Astrocyte (in vitro differentiated cells and primary cell): ENCODE results near the gene MT1H. TPM values are rescaled to one million over a fixed set of nuclear protein-coding genes. Genes with fewer than 3 reads are reported as not detected.

Experiments
- DNase-seq: peaks from one replicate; pipeline ENCODE4 v3.0.0-alpha.2; 2010; ENCODE audit warnings: low read depth
- FAIRE-seq: peaks from 2 replicates; lab custom pipeline; 2011; peaks lifted over from hg19 to GRCh38; lab: Jason Lieb, UNC
- H2AFZ ChIP-seq: 2 replicates; pipeline ENCODE4 v1.6.0; 2012; ENCODE audit warnings: low read depth, low read length, inconsistent platforms
- H3K27ac ChIP-seq: 2 replicates; pipeline ENCODE4 v1.5.1; 2011; ENCODE audit warnings: low read depth, low read length, inconsistent platforms
- H3K27me3 ChIP-seq: 2 replicates; pipeline ENCODE4 v1.6.0; 2011; ENCODE audit warnings: low read length, inconsistent platforms; ENCODE audit not compliant: insufficient read depth
- H3K36me3 ChIP-seq: 2 replicates; pipeline ENCODE4 v1.5.1; 2011; ENCODE audit warnings: low read length, inconsistent platforms; ENCODE audit not compliant: insufficient read depth
- H3K4me1 ChIP-seq: 2 replicates; pipeline ENCODE4 v1.5.1; 2011; ENCODE audit warnings: low read length, inconsistent platforms; ENCODE audit not compliant: insufficient read depth
- H3K4me2 ChIP-seq: 2 replicates; pipeline ENCODE4 v1.6.0; 2012; ENCODE audit warnings: low read length, inconsistent platforms
- H3K4me3 ChIP-seq: 2 replicates; pipeline ENCODE4 v1.5.1; 2011; ENCODE audit warnings: low read depth, mild to moderate bottlenecking, low read length, inconsistent platforms; ENCODE audit not compliant: insufficient read depth
- H3K79me2 ChIP-seq: 2 replicates; pipeline ENCODE4 v1.6.0; 2012; ENCODE audit warnings: mild to moderate bottlenecking, low read length, inconsistent platforms; ENCODE audit not compliant: insufficient read depth
- H3K9ac ChIP-seq: 2 replicates; pipeline ENCODE4 v1.6.0; 2012; ENCODE audit warnings: mild to moderate bottlenecking, low read length, inconsistent platforms
- H3K9me3 ChIP-seq: 2 replicates; pipeline ENCODE4 v1.5.1; 2012; ENCODE audit warnings: low read depth, mild to moderate bottlenecking, low read length, inconsistent platforms; ENCODE audit not compliant: insufficient read depth
- H4K20me1 ChIP-seq: 2 replicates; pipeline ENCODE4 v1.6.0; 2012; ENCODE audit warnings: low read length, inconsistent platforms; ENCODE audit not compliant: insufficient read depth
- H3K27ac Mint-ChIP-seq: one replicate; pipeline ENCODE4 v1.8.0; 2021; ENCODE audit warnings: mild to moderate bottlenecking, mixed read lengths; ENCODE audit not compliant: unreplicated experiment
- H3K27me3 Mint-ChIP-seq: one replicate; pipeline ENCODE4 v1.8.0; 2021; ENCODE audit warnings: low read depth, mixed read lengths; ENCODE audit not compliant: unreplicated experiment
- H3K36me3 Mint-ChIP-seq: one replicate; pipeline ENCODE4 v1.8.0; 2021; ENCODE audit warnings: low read depth, mixed read lengths; ENCODE audit not compliant: unreplicated experiment
- H3K4me1 Mint-ChIP-seq: one replicate; pipeline ENCODE4 v1.8.0; 2021; ENCODE audit warnings: low read depth, mixed read lengths; ENCODE audit not compliant: unreplicated experiment
- H3K4me3 Mint-ChIP-seq: one replicate; pipeline ENCODE4 v1.8.0; 2021; ENCODE audit warnings: mild to moderate bottlenecking, moderate library complexity, mixed read lengths; ENCODE audit not compliant: unreplicated experiment
- H3K9me3 Mint-ChIP-seq: one replicate; pipeline ENCODE4 v1.8.0; 2021; ENCODE audit warnings: mild to moderate bottlenecking, mixed read lengths; ENCODE audit not compliant: unreplicated experiment
- EZH2 ChIP-seq: IDR thresholded peaks from 2 replicates; pipeline ENCODE4 v1.6.1; 2012; ENCODE audit warnings: mild to moderate bottlenecking, low read length, inconsistent platforms; ENCODE audit not compliant: insufficient read depth
- total RNA-seq: library from RNA; stranded (reverse); gene quantifications from 2 replicates; pipeline ENCODE4 v1.2.1, GENCODE V29; 2021
- TF ChIP-seq, protein P1 (sequence below): IDR thresholded peaks from 2 replicates; pipeline ENCODE4 v1.5.1; 2011; ENCODE audit warnings: low read depth, mild to moderate bottlenecking, inconsistent platforms, low read length, moderate library complexity; ENCODE audit not compliant: insufficient read depth

The MT1H gene
- total RNA-seq, 1 donor from 2014 or later, result not detected

DNA sequence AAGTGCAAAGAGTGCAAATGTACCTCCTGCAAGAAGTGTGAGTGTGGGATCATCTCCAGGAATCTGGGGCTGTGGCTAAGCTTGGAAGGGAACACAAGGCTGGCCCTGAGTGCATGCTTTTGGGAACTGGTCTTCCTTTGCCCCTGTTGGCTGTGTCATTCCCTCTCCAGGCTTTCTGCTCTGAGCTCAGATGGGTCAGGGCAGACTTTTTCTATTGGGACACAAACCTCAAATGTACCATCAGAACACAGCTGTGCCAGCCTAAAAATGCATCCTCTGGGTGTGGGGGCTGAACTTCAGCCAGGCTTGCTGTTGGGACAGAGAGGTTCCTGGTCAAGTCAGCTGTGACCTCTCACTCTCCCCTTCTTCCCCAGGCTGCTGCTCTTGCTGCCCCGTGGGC lies 17.0 kb upstream of the MT1H start:
- Histone ChIP-seq H3K9me3 (no peaks in the 10 kb centered on the region), H3K9ac (no peak overlapping the region), H3K4me3 (no peak overlapping the region), H3K4me2 (no peak overlapping the region), H4K20me1 (no peaks in the 10 kb centered on the region), H3K36me3 (no peaks in the 10 kb centered on the region), H3K27me3 (peaks cover 58% of the 10 kb centered on the region), H3K27ac (no peak overlapping the region), H3K79me2 (no peaks in the 10 kb centered on the region), H3K4me1 (peaks cover 4% of the 10 kb centered on the region), H2AFZ (no peak overlapping the region)
- no peak for FAIRE-seq
- H3K4me3 Mint-ChIP-seq, result no peak overlapping the region
- H3K27me3 Mint-ChIP-seq, result peaks cover 83% of the 10 kb centered on the region
- H3K27ac Mint-ChIP-seq, result no peak overlapping the region
- no peak for TF ChIP-seq EZH2
- peaks cover 1% of the 10 kb centered on the region for H3K4me1 Mint-ChIP-seq
- no peaks in the 10 kb centered on the region for H3K36me3 Mint-ChIP-seq
- no peaks in the 10 kb centered on the region for H3K9me3 Mint-ChIP-seq
- no peak for DNase-seq

DNA sequence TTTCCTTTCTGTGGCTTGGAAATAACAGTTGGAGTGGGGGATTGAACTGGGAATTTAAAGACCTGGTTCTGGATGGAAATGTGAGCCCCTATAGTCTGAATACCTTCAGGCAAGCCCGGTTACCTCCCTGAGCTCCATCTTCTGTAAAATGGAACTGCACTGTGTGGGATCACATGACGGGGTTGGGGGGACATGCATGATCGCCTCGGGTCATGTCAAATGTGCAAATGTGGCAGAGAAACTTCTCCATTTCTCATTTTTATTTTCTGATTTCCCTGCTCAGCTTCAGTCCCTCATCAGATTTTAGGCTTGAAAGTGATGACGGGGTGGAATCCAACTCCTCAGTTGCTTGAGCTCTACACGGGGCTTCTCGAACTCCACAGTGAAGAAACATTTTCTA lies 16.4 kb upstream of the MT1H start:
- peaks cover 84% of the 10 kb centered on the region for H3K27me3 Mint-ChIP-seq
- H3K9me3 ChIP-seq, result no peaks in the 10 kb centered on the region
- H3K4me1 ChIP-seq, result peaks cover 9% of the 10 kb centered on the region
- no peak overlapping the region for H3K27ac Mint-ChIP-seq
- no peak overlapping the region for H3K27ac ChIP-seq
- no peak overlapping the region for H3K9ac ChIP-seq
- no peaks in the 10 kb centered on the region for H3K36me3 Mint-ChIP-seq
- H3K4me1 Mint-ChIP-seq, result peaks cover 1% of the 10 kb centered on the region
- no peaks in the 10 kb centered on the region for H3K9me3 Mint-ChIP-seq
- peaks cover 55% of the 10 kb centered on the region for H3K27me3 ChIP-seq
- H2AFZ ChIP-seq, result no peak overlapping the region
- no peak for DNase-seq
- no peak overlapping the region for H3K4me2 ChIP-seq
- H3K4me3 ChIP-seq, result no peak overlapping the region
- no peaks in the 10 kb centered on the region for H4K20me1 ChIP-seq
- TF ChIP-seq, protein P1, sequence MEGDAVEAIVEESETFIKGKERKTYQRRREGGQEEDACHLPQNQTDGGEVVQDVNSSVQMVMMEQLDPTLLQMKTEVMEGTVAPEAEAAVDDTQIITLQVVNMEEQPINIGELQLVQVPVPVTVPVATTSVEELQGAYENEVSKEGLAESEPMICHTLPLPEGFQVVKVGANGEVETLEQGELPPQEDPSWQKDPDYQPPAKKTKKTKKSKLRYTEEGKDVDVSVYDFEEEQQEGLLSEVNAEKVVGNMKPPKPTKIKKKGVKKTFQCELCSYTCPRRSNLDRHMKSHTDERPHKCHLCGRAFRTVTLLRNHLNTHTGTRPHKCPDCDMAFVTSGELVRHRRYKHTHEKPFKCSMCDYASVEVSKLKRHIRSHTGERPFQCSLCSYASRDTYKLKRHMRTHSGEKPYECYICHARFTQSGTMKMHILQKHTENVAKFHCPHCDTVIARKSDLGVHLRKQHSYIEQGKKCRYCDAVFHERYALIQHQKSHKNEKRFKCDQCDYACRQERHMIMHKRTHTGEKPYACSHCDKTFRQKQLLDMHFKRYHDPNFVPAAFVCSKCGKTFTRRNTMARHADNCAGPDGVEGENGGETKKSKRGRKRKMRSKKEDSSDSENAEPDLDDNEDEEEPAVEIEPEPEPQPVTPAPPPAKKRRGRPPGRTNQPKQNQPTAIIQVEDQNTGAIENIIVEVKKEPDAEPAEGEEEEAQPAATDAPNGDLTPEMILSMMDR, result no peak
- TF ChIP-seq EZH2, result no peak
- no peaks in the 10 kb centered on the region for H3K36me3 ChIP-seq
- H3K79me2 ChIP-seq, result no peaks in the 10 kb centered on the region
- no peak for FAIRE-seq
- no peak overlapping the region for H3K4me3 Mint-ChIP-seq

- no peak for TF ChIP-seq EZH2
- TF ChIP-seq, protein P1, result no peak
- DNase-seq (peak; percentile 15), FAIRE-seq (no peak)
- Mint-ChIP-seq H3K4me3 (peak within 1 kb of the TSS; percentile 82), H3K9me3 (no peaks in the 10 kb centered on the region), H3K4me1 (peaks cover 1% of the 10 kb centered on the region), H3K27ac (no peak within 1 kb of the TSS), H3K36me3 (no peaks in the 10 kb centered on the region), H3K27me3 (peaks cover 83% of the 10 kb centered on the region)
- Histone ChIP-seq H3K4me1 (peaks cover 14% of the 10 kb centered on the region), H3K27ac (no peak within 1 kb of the TSS), H4K20me1 (no peaks in the 10 kb centered on the region), H3K27me3 (peaks cover 59% of the 10 kb centered on the region), H3K36me3 (no peaks in the 10 kb centered on the region), H3K79me2 (no peaks in the 10 kb centered on the region), H3K9me3 (no peaks in the 10 kb centered on the region), H3K9ac (peak within 1 kb of the TSS; percentile 16), H3K4me3 (peak within 1 kb of the TSS; percentile 31), H2AFZ (peak within 1 kb of the TSS; percentile 63), H3K4me2 (peak within 1 kb of the TSS; percentile 75)
Observed at GRCh38 chr16:56657555-56658326, 11.9 kb upstream of the MT1H start, which contains the start of gene MT1F. MT1F (plus strand) TSS chr16:56657959; CDS start chr16:56658059, 100 bp downstream.
